RWPE2 (cell line): ENCODE results near the gene PRSS36.
A peak's percentile ranks its signal among the peaks of the same experiment; 100 is the strongest.

ENCODE experiments used
- ATAC-seq: fragments of 200-7000 bp; cut with Tn5 transposase; 3 replicates; pipeline ENCODE4 v1.9.1; 2021; ENCODE audit warnings: low read depth
- DNase-seq: peaks from one replicate; pipeline ENCODE4 v3.0.0-alpha.2; 2020; ENCODE audit warnings: low spot score
- H3K27ac ChIP-seq: fragments of 450-650 bp; 2 replicates; pipeline ENCODE4 v1.5.1; 2017; ENCODE audit warnings: mild to moderate bottlenecking; ENCODE audit not compliant: poor library complexity, severe bottlenecking
- H3K27me3 ChIP-seq: fragments of 250-450 bp; sonication (Bioruptor Pico); 2 replicates; pipeline ENCODE4 v1.5.1; 2021; ENCODE audit warnings: mild to moderate bottlenecking, moderate library complexity; ENCODE audit not compliant: insufficient read depth, poor library complexity, severe bottlenecking
- H3K36me3 ChIP-seq: fragments of 250-450 bp; sonication (Bioruptor Pico); 2 replicates; pipeline ENCODE4 v1.5.1; 2020; ENCODE audit warnings: low read depth, mild to moderate bottlenecking, moderate library complexity
- H3K4me1 ChIP-seq: fragments of 250-450 bp; sonication (Bioruptor Pico); 2 replicates; pipeline ENCODE4 v1.5.1; 2021; ENCODE audit warnings: mild to moderate bottlenecking, moderate library complexity; ENCODE audit not compliant: insufficient read depth, poor library complexity, severe bottlenecking
- H3K4me3 ChIP-seq: fragments of 250-450 bp; sonication (Bioruptor Pico); 2 replicates; pipeline ENCODE4 v1.5.1; 2021; ENCODE audit warnings: mild to moderate bottlenecking, moderate library complexity; ENCODE audit not compliant: severe bottlenecking
- H3K9me3 ChIP-seq: fragments of 250-450 bp; sonication (Bioruptor Pico); 2 replicates; pipeline ENCODE4 v1.5.1; 2021; ENCODE audit warnings: mild to moderate bottlenecking, moderate library complexity; ENCODE audit not compliant: severe bottlenecking
- CTCF ChIP-seq: fragments of 450-650 bp; IDR thresholded peaks from one replicate; pipeline ENCODE4 v1.5.1; 2017; ENCODE audit warnings: mild to moderate bottlenecking, moderate library complexity; ENCODE audit not compliant: poor library complexity, severe bottlenecking

Gene PRSS36

GRCh38 chr16:31183432-31184428 is 33.9 kb upstream of the PRSS36 start:
- TF ChIP-seq CTCF = no peak
- no peak overlapping the region for H3K4me3 ChIP-seq
- peaks cover 80% of the 10 kb centered on the region for H3K36me3 ChIP-seq
- ATAC-seq (no peak), DNase-seq (peak; percentile 21)
- H3K27me3 ChIP-seq = no peaks in the 10 kb centered on the region
- H3K9me3 ChIP-seq = no peaks in the 10 kb centered on the region
- H3K27ac ChIP-seq = no peak overlapping the region
- no peaks in the 10 kb centered on the region for H3K4me1 ChIP-seq

- DNase-seq = no peak
- Histone ChIP-seq H3K36me3 (peaks cover 66% of the 10 kb centered on the region), H3K27me3 (no peaks in the 10 kb centered on the region), H3K4me1 (no peaks in the 10 kb centered on the region), H3K27ac (peak overlapping the region; percentile 77), H3K4me3 (peak overlapping the region; percentile 81), H3K9me3 (no peaks in the 10 kb centered on the region)
- TF ChIP-seq CTCF = no peak
- no peak for ATAC-seq
Observed at GRCh38 chr16:31182391-31182790, 32.5 kb upstream of the PRSS36 start.

GRCh38 chr16:31181102-31181830 is 31.4 kb upstream of the PRSS36 start:
- ATAC-seq (no peak), DNase-seq (no peak)
- Histone ChIP-seq H3K27ac (peak overlapping the region; percentile 77), H3K4me1 (no peaks in the 10 kb centered on the region), H3K27me3 (no peaks in the 10 kb centered on the region), H3K36me3 (peaks cover 55% of the 10 kb centered on the region), H3K4me3 (peak overlapping the region; percentile 81), H3K9me3 (no peaks in the 10 kb centered on the region)
- no peak for TF ChIP-seq CTCF

GRCh38 chr16:31179747-31180459 is 30.0 kb upstream of the PRSS36 start, which contains the start of gene FUS:
Gene FUS (plus strand): TSS chr16:31180139. CDS start chr16:31180215, 76 bp downstream.
- H3K36me3 ChIP-seq = peaks cover 41% of the 10 kb centered on the region
- TF ChIP-seq CTCF = no peak
- no peaks in the 10 kb centered on the region for H3K9me3 ChIP-seq
- H3K4me1 ChIP-seq = no peaks in the 10 kb centered on the region
- peak within 1 kb of the TSS; percentile 77 for H3K27ac ChIP-seq
- DNase-seq (peak; percentile 82), ATAC-seq (peak; percentile 60)
- H3K4me3 ChIP-seq = peak within 1 kb of the TSS; percentile 81
- no peaks in the 10 kb centered on the region for H3K27me3 ChIP-seq
